Measurements from ENCODE around the gene OS9. TPM values are rescaled to one million over a fixed set of nuclear protein-coding genes. Genes with fewer than 3 reads are reported as not detected.

The OS9 gene
- total and polyA plus RNA-seq, 9 of the 15 experiments (the other 6 are each of a cell fraction or from before 2014, with no cell fraction given), result 4.6 to 105 (median 89.5) TPM

DNA sequence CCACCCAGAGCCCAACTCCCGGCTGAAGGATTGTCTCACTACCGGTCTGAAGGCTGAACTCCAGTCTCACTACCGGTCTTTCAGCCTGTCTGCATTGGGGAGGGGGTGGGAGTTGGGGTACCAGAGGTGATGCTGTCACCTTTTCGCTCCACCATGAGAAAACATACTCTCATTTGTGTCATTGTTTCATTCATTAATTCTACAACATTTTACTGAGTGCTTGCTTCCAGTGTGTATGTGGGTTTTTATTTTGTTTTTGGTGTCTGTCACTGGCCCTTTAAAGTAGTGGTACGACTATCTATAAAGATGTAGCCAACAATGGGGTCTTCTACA is 58.7 kb downstream of the OS9 start (continued):
- TF ChIP-seq CUX1 (CRISPR knock-in tag; IDR thresholded peaks at IDR 0.05), result 0 out of 2 replicates have a peak, but pooled peaks have one; percentile 44

GRCh38 chr12:57753756-57754337 is 59.9 kb downstream of the OS9 start:
- CTCF ChIA-PET (ENCODE audit: low intra/inter-chr PET ratio), result no interaction called here
- peaks cover 39% of the 10 kb centered on the region for H3K36me3 ChIP-seq (ENCODE audit: control insufficient read depth, insufficient read depth, low read length)
- no TSS peak for BruUV-seq (replicated peaks)
- H2AFZ ChIP-seq (ENCODE audit: low read depth, low read length), result peak overlapping the region; percentile 64
- H3K27me3 ChIP-seq (ENCODE audit: control insufficient read depth in 2 of 2, insufficient read depth in 2 of 2, low read length in 2 of 2), result no peaks in the 10 kb centered on the region
- H3K4me3 ChIP-seq, result 0 out of 2 replicates have a peak overlapping the region, but pooled peaks have one; percentile 9
- TF ChIP-seq CBFA2T3 (IDR thresholded peaks at IDR 0.05) (peak; percentile 19; the same call in 1 of the 2 replicates), LEF1 (IDR thresholded peaks at IDR 0.05) (0 out of 2 replicates have a peak, but pooled peaks have one; percentile 18), BRF2 (IDR thresholded peaks at IDR 0.05; ENCODE audit: borderline replicate concordance, insufficient read depth, insufficient read length) (no peak), NCOA2 (IDR thresholded peaks at IDR 0.05; ENCODE audit: partially characterized antibody in 2 of 2) (no peak), NFRKB (IDR thresholded peaks at IDR 0.05; ENCODE audit: low read depth) (no peak), ARID1B (IDR thresholded peaks at IDR 0.05) (peak; percentile 27; the same call in 1 of the 2 replicates), HMBOX1 (IDR thresholded peaks at IDR 0.05) (no peak), XRCC3 (IDR thresholded peaks at IDR 0.05) (no peak), HEY1 (CRISPR knock-in tag; IDR thresholded peaks at IDR 0.05; ENCODE audit: borderline replicate concordance) (no peak), TCF3 (CRISPR knock-in tag; IDR thresholded peaks at IDR 0.05) (peak; percentile 27)
- peak overlapping the region; percentile 94 for H3K4me2 ChIP-seq (ENCODE audit: insufficient read depth, low read length)
- DNase-seq (ENCODE audit: extremely low read depth in 1 of 4, low spot score in 3 of 4) (peak in 1 of 4 experiments; percentile 68), ATAC-seq (no peak), FAIRE-seq (peak; percentile 67)
- H3K9me1 ChIP-seq (ENCODE audit: control insufficient read depth, insufficient read depth, low read length), result no peaks in the 10 kb centered on the region
- no peaks in the 10 kb centered on the region for H4K20me1 ChIP-seq (replicated peaks; ENCODE audit: control insufficient read depth, insufficient read depth, low read length)
- peak overlapping the region in 1 of 2 experiments; percentile 41; a peak in 1 of 4 replicates for H3K9ac ChIP-seq (ENCODE audit: insufficient read depth in 1 of 2, low read depth in 2 of 2, low read length in 2 of 2)
- in situ Hi-C loops (cut with MboI), result no loop called here
- H3K9me3 ChIP-seq (replicated peaks; ENCODE audit: control insufficient read depth, insufficient read depth, low read depth, low read length), result no peaks in the 10 kb centered on the region
- peaks cover 47% of the 10 kb centered on the region for H3K79me2 ChIP-seq (ENCODE audit: control insufficient read depth, insufficient read depth, low read length)
- POLR2A ChIA-PET, result interaction anchor here (0.9 to 1.0 kb wide), 4 partner anchors 8 to 22 kb away, joined by 3 to 5 read pairs (median 3); partner anchors contain the start of genes EEF1AKMT3 and METTL1
- H3K4me1 ChIP-seq (replicated peaks in 1 of 2; ENCODE audit: control insufficient read depth in 2 of 2, insufficient read depth in 2 of 2, low read length in 2 of 2), result peaks cover 39 to 40% of the 10 kb centered on the region in 2 experiments
- H3K27ac ChIP-seq (ENCODE audit: extremely low read depth, low read depth, low read length), result peak overlapping the region; percentile 71
- intact Hi-C loops (cut with micrococcal nuclease), result loop anchor here (2.0 kb wide), 1 partner anchor 19 kb away; the partner anchor contains the start of genes EEF1AKMT3 and METTL1
- 29% methylated on average over 1 of the region's 1 CpG for WGBS (ENCODE audit: insufficient coverage, low coverage, missing lambda C conversion rate)
